Kidney (tissue), 14 donors: Measurements from ENCODE around the gene GALNS. TPM values are rescaled to one million over a fixed set of nuclear protein-coding genes. Genes with fewer than 3 reads are reported as not detected.

Source experiments
- DNase-seq, 5 donors: peaks; one replicate each; pipeline ENCODE4 v3.0.0-alpha.2; 2013 to 2020
- FAIRE-seq: peaks from 2 replicates; lab custom pipeline; 2012; peaks lifted over from hg19 to GRCh38; lab: Jason Lieb, UNC
- H3K27ac ChIP-seq, 2 donors: one replicate each; pipeline ENCODE4 v1.7.0; 2013; ENCODE audit warnings: low read depth in 2 of 2, low read length in 2 of 2, inconsistent platforms in 1 of 2
- H3K27me3 ChIP-seq: one replicate; pipeline ENCODE4 v1.7.1; 2013; ENCODE audit warnings: low read length, inconsistent platforms; ENCODE audit not compliant: control insufficient read depth, insufficient read depth
- H3K36me3 ChIP-seq, 3 donors: one replicate each; pipeline versions ENCODE4 v1.7.0 to v1.7.1; 2013; ENCODE audit warnings: low read length in 3 of 3, control low read depth in 1 of 3, inconsistent platforms in 1 of 3; ENCODE audit not compliant: insufficient read depth in 3 of 3, control insufficient read depth in 2 of 3
- H3K4me1 ChIP-seq, 3 donors: one replicate each; pipeline versions ENCODE4 v1.7.0 to v1.7.1; 2013; ENCODE audit warnings: low read length in 3 of 3, inconsistent platforms in 1 of 3, low read depth in 1 of 3; ENCODE audit not compliant: control insufficient read depth in 2 of 3, insufficient read depth in 2 of 3
- H3K4me3 ChIP-seq, 3 donors: one replicate each; pipeline versions ENCODE4 v1.7.0 to v1.8.1; 2013; ENCODE audit warnings: low read length in 3 of 3, control low read depth in 1 of 3, inconsistent platforms in 1 of 3
- H3K9ac ChIP-seq, 3 donors: one replicate each; pipeline versions ENCODE4 v1.7.0 to v1.7.1; 2013; ENCODE audit warnings: low read length in 3 of 3, control low read depth in 1 of 3, inconsistent platforms in 1 of 3
- H3K9me3 ChIP-seq, 3 donors: one replicate each; pipeline versions ENCODE4 v1.7.0 to v1.7.1; 2013; ENCODE audit warnings: low read length in 3 of 3, control low read depth in 1 of 3, inconsistent platforms in 1 of 3; ENCODE audit not compliant: control insufficient read depth in 2 of 3, insufficient read depth in 1 of 3
- intact Hi-C: fragments of 100-400 bp; cut with DNase I; formaldehyde crosslinking; loops from one replicate; pipeline ENCODE4 v1.11.1; 2022
- polyA plus RNA-seq: library from polyadenylated mRNA; stranded (reverse); fragments of 350-450 nt; fragmentation: Illumina TruSeq; extraction: RNeasy Lipid Tissue Mini Kit (QIAGEN cat#74804); gene quantifications from one replicate; pipeline ENCODE4 v1.2.3, GENCODE V29; 2014; ENCODE audit warnings: low read depth, low replicate concordance; ENCODE audit not compliant: insufficient read depth
- total RNA-seq: library from RNA; stranded (reverse); fragmentation: NEBNext Ultra II Directional; extraction: Animal tissue kit (Norgen Biotek cat#: 25700); gene quantifications from one replicate; pipeline ENCODE4 v1.2.1, GENCODE V29; 2021
- TF ChIP-seq, protein P1 (sequence below): IDR thresholded peaks from 3 replicates; pipeline ENCODE4 v1.5.1; 2012; ENCODE audit warnings: mild to moderate bottlenecking, moderate library complexity, borderline replicate concordance; ENCODE audit not compliant: insufficient read depth; ENCODE audit errors: extremely low read depth
- donor health status: control.
- donor health status: control.
- donor health status: control.
- donor health status: control.
- donor health status: control.
- donor health status: DM: yes; HTN: yes; CAD: no.
- donor health status: Normal renal cell carcinoma (clear cell type).

Gene GALNS
- total and polyA plus RNA-seq, 2 donors from 2014 or later, result 15.8 to 37.2 TPM

GRCh38 chr16:88809676-88810165 is 47.0 kb downstream of the GALNS start:
- H3K36me3 ChIP-seq, result no peaks in the 10 kb centered on the region
- intact Hi-C loops, result no loop called here
- FAIRE-seq (no peak), DNase-seq (no peak)
- no peak overlapping the region for H3K27ac ChIP-seq
- no peak overlapping the region for H3K9ac ChIP-seq
- no peak overlapping the region for H3K4me3 ChIP-seq
- peaks cover 0 to 13% (median 6%) of the 10 kb centered on the region in 3 donors for H3K4me1 ChIP-seq
- TF ChIP-seq, protein P1, sequence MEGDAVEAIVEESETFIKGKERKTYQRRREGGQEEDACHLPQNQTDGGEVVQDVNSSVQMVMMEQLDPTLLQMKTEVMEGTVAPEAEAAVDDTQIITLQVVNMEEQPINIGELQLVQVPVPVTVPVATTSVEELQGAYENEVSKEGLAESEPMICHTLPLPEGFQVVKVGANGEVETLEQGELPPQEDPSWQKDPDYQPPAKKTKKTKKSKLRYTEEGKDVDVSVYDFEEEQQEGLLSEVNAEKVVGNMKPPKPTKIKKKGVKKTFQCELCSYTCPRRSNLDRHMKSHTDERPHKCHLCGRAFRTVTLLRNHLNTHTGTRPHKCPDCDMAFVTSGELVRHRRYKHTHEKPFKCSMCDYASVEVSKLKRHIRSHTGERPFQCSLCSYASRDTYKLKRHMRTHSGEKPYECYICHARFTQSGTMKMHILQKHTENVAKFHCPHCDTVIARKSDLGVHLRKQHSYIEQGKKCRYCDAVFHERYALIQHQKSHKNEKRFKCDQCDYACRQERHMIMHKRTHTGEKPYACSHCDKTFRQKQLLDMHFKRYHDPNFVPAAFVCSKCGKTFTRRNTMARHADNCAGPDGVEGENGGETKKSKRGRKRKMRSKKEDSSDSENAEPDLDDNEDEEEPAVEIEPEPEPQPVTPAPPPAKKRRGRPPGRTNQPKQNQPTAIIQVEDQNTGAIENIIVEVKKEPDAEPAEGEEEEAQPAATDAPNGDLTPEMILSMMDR, result no peak
- no peaks in the 10 kb centered on the region for H3K27me3 ChIP-seq
- H3K9me3 ChIP-seq, result no peaks in the 10 kb centered on the region

DNA sequence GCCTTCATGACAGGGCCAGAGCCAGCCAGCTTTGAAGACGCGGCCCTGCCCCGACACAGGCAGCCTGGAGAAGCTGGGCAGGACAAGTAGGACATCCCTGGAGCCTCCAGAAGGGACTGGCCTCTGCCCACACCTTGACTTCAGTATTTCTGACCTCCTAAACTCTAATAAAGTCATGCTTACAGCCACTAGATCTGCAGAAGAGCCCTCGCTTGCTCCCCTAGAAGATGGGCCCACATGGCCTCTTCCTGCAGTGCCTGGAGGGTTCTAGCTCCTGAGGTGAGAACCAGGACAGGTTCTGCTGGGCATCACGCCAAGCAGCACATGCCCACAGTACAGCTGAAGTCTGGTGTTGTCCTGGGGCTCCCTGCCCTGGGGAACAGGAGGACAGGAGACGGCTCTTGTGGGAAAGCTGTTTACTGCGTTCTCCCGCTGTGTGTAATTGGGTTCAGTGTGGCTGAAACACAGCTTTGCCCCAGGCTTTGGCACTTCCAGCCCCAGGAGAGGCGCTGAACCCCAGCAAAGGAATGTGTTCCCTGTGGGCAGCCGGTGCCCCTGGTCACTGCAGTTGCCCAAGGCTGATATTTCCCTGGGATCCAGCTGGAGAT is 47.6 kb downstream of the GALNS start:
- H3K36me3 ChIP-seq, result no peaks in the 10 kb centered on the region
- H3K27ac ChIP-seq, result no peak overlapping the region
- intact Hi-C loops, result no loop called here
- H3K27me3 ChIP-seq, result no peaks in the 10 kb centered on the region
- TF ChIP-seq, protein P1, result no peak
- peaks cover 0 to 16% (median 6%) of the 10 kb centered on the region in 3 donors for H3K4me1 ChIP-seq
- no peaks in the 10 kb centered on the region for H3K9me3 ChIP-seq
- FAIRE-seq (no peak), DNase-seq (peak in 1 of 5 donors; percentile 33)
- H3K9ac ChIP-seq, result no peak overlapping the region
- H3K4me3 ChIP-seq, result no peak overlapping the region

DNA sequence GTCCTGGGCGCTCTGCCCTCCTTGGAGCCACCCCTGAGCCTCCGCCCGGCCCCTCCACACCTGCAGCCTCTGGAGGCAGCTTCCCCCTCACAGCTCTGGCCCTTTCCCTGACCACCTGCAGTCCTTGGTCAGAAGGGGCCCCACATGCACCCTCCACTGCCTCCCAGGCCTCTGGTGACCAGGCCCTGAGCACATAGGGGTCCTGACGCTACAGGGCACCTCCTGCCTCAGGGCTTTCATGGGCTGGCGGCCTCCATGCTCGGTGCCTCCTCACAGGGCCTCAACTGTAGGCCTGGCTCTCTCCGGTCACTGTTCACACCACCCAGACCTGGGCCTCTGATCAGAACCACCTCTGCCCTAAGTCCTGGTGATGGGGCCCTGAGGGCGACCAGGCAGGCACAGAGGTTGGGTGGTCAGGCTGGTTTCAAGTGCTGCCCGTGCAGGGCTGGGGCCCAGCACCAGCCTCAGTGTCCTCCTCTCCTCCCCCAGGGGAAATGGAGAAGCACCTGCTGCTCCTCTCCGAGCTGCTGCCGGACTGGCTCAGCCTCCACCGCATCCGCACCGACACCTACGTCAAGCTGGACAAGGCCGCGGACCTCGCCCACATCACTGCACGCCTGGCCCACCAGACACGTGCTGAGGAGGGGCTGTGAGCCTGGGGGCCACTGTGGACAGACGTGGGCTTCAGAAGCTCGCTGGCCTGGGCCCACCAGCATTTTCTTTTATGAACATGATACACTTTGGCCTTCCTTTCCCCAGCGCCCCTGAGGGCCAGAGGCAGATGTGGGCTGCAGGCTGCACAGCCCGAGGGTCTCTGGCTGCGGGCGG is 48.9 kb downstream of the GALNS start:
- FAIRE-seq (no peak), DNase-seq (peak in 1 of 5 donors; percentile 42)
- TF ChIP-seq, protein P1, result no peak
- H3K27me3 ChIP-seq, result no peaks in the 10 kb centered on the region
- H3K9me3 ChIP-seq, result no peaks in the 10 kb centered on the region
- intact Hi-C loops, result no loop called here
- no peak overlapping the region for H3K27ac ChIP-seq
- H3K36me3 ChIP-seq, result no peaks in the 10 kb centered on the region
- H3K4me1 ChIP-seq, result peaks cover 0 to 16% (median 6%) of the 10 kb centered on the region in 3 donors
- no peak overlapping the region for H3K9ac ChIP-seq
- H3K4me3 ChIP-seq, result no peak overlapping the region
